Measurements from ENCODE around the gene NR5A1.

DNA sequence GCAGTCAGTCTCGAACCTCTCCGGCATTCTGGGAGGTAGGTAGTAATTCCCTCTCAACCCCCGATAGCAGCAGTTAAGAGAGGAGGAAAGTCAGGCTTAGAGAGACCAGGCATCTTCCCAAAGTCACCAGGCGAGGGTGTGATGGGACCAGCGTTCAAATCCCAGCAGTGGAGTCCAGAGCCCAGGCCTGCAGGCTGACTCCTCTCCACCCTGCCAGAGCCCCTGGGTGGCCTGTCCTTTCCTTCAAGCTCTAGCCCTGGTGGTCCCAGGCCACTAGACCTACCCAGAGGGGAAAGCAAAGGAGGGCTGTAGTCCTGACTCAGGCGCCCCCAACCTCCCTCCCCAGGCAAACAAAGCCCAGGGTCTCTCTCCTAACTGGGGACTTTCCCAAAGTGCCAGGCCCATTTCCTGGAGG lies 4.2 kb upstream of the NR5A1 start:
- no peak for TF ChIP-seq EZH2 (IDR thresholded peaks at IDR 0.05; ENCODE audit: insufficient read depth, poor library complexity, severe bottlenecking)
- TF ChIP-seq EZH2phosphoT487 (IDR thresholded peaks at IDR 0.05; ENCODE audit: insufficient read depth, low read depth), result no peak

All from GM23248 (cell line).